Stimulated activated CD8-positive, alpha-beta memory T cell treated with anti-CD3 and anti-CD28 coated beads, Interleukin-15, amount 100 ng/mL, for 24 hours (primary cell): Measurements from ENCODE around the gene BACH1.

Experiments used
- DNase-seq: peaks from one replicate; pipeline ENCODE4 v3.0.0-alpha.2; 2020; ENCODE audit warnings: low read depth

BACH1 gene

GRCh38 chr21:29315131-29315749 is 16.5 kb downstream of the BACH1 start:
- no peak for DNase-seq

- DNase-seq: no peak
Measured at GRCh38 chr21:29316029-29316742, 17.5 kb downstream of the BACH1 start.

- no peak for DNase-seq
Measured at GRCh38 chr21:29316806-29317205, 18.1 kb downstream of the BACH1 start.

- no peak for DNase-seq
Measured at GRCh38 chr21:29318354-29318753, 19.6 kb downstream of the BACH1 start.

- DNase-seq: no peak
Measured at GRCh38 chr21:29320031-29320430, 21.3 kb downstream of the BACH1 start.

- DNase-seq: no peak
Measured at GRCh38 chr21:29321217-29321616, 22.5 kb downstream of the BACH1 start.

GRCh38 chr21:29321932-29322928 is 23.5 kb downstream of the BACH1 start:
- no peak for DNase-seq

- DNase-seq: no peak
Measured at GRCh38 chr21:29323189-29323588, 24.5 kb downstream of the BACH1 start.

- no peak for DNase-seq
Measured at GRCh38 chr21:29326914-29327554, 28.3 kb downstream of the BACH1 start.

GRCh38 chr21:29329406-29329805 is 30.7 kb downstream of the BACH1 start:
- DNase-seq: no peak

GRCh38 chr21:29330797-29331196 is 32.1 kb downstream of the BACH1 start:
- no peak for DNase-seq

GRCh38 chr21:29332461-29333362 is 34.0 kb downstream of the BACH1 start:
- DNase-seq: no peak

GRCh38 chr21:29333406-29333805 is 34.7 kb downstream of the BACH1 start:
- DNase-seq: no peak

GRCh38 chr21:29334717-29335428 is 36.2 kb downstream of the BACH1 start:
- no peak for DNase-seq

- DNase-seq: no peak
Measured at GRCh38 chr21:29335720-29336119, 37.0 kb downstream of the BACH1 start.

GRCh38 chr21:29338256-29338655 is 39.5 kb downstream of the BACH1 start:
- no peak for DNase-seq

GRCh38 chr21:29340228-29340627 is 41.5 kb downstream of the BACH1 start:
- DNase-seq: no peak

GRCh38 chr21:29342363-29342957 is 43.7 kb downstream of the BACH1 start:
- peak; percentile 9 for DNase-seq

- DNase-seq: no peak
Measured at GRCh38 chr21:29343519-29343918, 44.8 kb downstream of the BACH1 start.

GRCh38 chr21:29346281-29346680 is 47.6 kb downstream of the BACH1 start:
- DNase-seq: no peak
